HepG2 (cell line): ENCODE measurements around the gene FNDC3B. TPM values are rescaled to one million over a fixed set of nuclear protein-coding genes. Genes with fewer than 3 reads are reported as not detected.

Source experiments
- ATAC-seq: fragments of 200-7000 bp; cut with Tn5 transposase; 3 replicates; pipeline ENCODE4 v1.9.1; 2020; ENCODE audit warnings: mild to moderate bottlenecking, moderate library complexity
- BruUV-seq: library from RNA; stranded (reverse); fragments of 400-500 nt; replicated peaks from 2 replicates; lab custom pipeline; 2021; lab: Mats Ljungman, UMichigan
- CTCF ChIA-PET: fragments of 300-600 bp; formaldehyde crosslinking; extraction: SDS; loops from one replicate; lab custom pipeline; 2021; ENCODE audit warnings: low total read pairs, inconsistent platforms, low intra/inter-chr PET ratio; lab: Yijun Ruan, JAX
- POLR2A ChIA-PET: fragments of 350-600 bp; sonication (Branson Sonifier 250); formaldehyde crosslinking; loops from one replicate; lab custom pipeline; 2020; ENCODE audit warnings: antibody characterized with exemption, inconsistent platforms; lab: Yijun Ruan, JAX
- DNase-seq: peaks from one replicate; pipeline ENCODE4 v3.0.0-alpha.2; 2015; ENCODE audit warnings: low spot score
- FAIRE-seq: peaks from 3 replicates; lab custom pipeline; 2011; peaks lifted over from hg19 to GRCh38; lab: Jason Lieb, UNC
- H2AFZ ChIP-seq: one replicate; pipeline ENCODE4 v1.6.1; 2011; ENCODE audit warnings: low read length, inconsistent platforms
- H3K27ac ChIP-seq: fragments of 300-600 bp; 3 replicates; pipeline ENCODE4 v1.8.0; 2011; ENCODE audit warnings: mixed run types, mild to moderate bottlenecking, mixed read lengths, low read length, inconsistent platforms; ENCODE audit not compliant: insufficient read depth; ENCODE audit errors: extremely low read length
- H3K27me3 ChIP-seq, 2 experiments: fragments of 200-600 bp in 1 of 2; 2 replicates in 1 of 2; 3 replicates in 1 of 2; pipeline versions ENCODE4 v1.6.0 to v1.8.0; 2011; ENCODE audit warnings: low read length in 2 of 2, mild to moderate bottlenecking in 2 of 2, moderate library complexity in 2 of 2, inconsistent platforms in 1 of 2; ENCODE audit not compliant: insufficient read depth in 2 of 2, control insufficient read depth in 1 of 2
- H3K36me3 ChIP-seq, 2 experiments: fragments of 200-600 bp in 1 of 2; replicated peaks in 1 of 2; 2 replicates in 1 of 2; 3 replicates in 1 of 2; pipeline versions ENCODE4 v1.5.1 to v1.8.0; 2011; ENCODE audit warnings: low read length in 2 of 2, inconsistent platforms in 1 of 2; ENCODE audit not compliant: insufficient read depth in 2 of 2, control insufficient read depth in 1 of 2
- H3K4me1 ChIP-seq: 2 replicates; pipeline ENCODE4 v1.5.1; 2012; ENCODE audit warnings: low read length, inconsistent platforms; ENCODE audit not compliant: insufficient read depth
- H3K4me2 ChIP-seq: 2 replicates; pipeline ENCODE4 v1.6.0; 2011; ENCODE audit warnings: low read depth, low read length, inconsistent platforms
- H3K4me3 ChIP-seq, 3 experiments: fragments of 200-600 bp in 1 of 3; sonication (generic), shearing (Covaris generic) in 1 of 3; replicated peaks in 1 of 3; 2 replicates each; pipeline ENCODE4 v1.5.1; 2011 to 2016; ENCODE audit warnings: low read length in 3 of 3, inconsistent platforms in 2 of 3, low read depth in 2 of 3, mild to moderate bottlenecking in 2 of 3, control low read depth in 1 of 3, mixed read lengths in 1 of 3; ENCODE audit not compliant: insufficient read depth in 1 of 3
- H3K79me2 ChIP-seq: one replicate; pipeline ENCODE4 v1.6.1; 2011; ENCODE audit warnings: low read length, inconsistent platforms; ENCODE audit not compliant: insufficient read depth
- H3K9ac ChIP-seq: 2 replicates; pipeline ENCODE4 v1.6.0; 2011; ENCODE audit warnings: mild to moderate bottlenecking, low read depth, low read length, inconsistent platforms; ENCODE audit not compliant: insufficient read depth
- H3K9me3 ChIP-seq: 2 replicates; pipeline ENCODE4 v1.5.1; 2012; ENCODE audit warnings: mild to moderate bottlenecking, low read length
- H4K20me1 ChIP-seq: 2 replicates; pipeline ENCODE4 v1.6.0; 2011; ENCODE audit warnings: inconsistent platforms, mild to moderate bottlenecking, low read length, moderate library complexity; ENCODE audit not compliant: insufficient read depth
- AKAP8 ChIP-seq: sonication (generic); formaldehyde crosslinking; IDR thresholded peaks from 2 replicates; pipeline ENCODE4 v1.5.1; 2020; ENCODE audit warnings: mild to moderate bottlenecking, missing genetic modification reagents
- CHD4 ChIP-seq: fragments of 200-600 bp; sonication (generic); IDR thresholded peaks from 2 replicates; pipeline ENCODE4 v1.7.0; 2017; ENCODE audit warnings: mild to moderate bottlenecking, low read length, borderline replicate concordance
- E2F1 ChIP-seq: sonication (generic); formaldehyde crosslinking; IDR thresholded peaks from 2 replicates; pipeline ENCODE4 v1.5.0; 2020; ENCODE audit warnings: missing genetic modification reagents
- FOXJ3 ChIP-seq: sonication (generic); formaldehyde crosslinking; IDR thresholded peaks from 2 replicates; pipeline ENCODE4 v1.4.0; 2020; ENCODE audit warnings: missing genetic modification reagents, mild to moderate bottlenecking, borderline replicate concordance
- GATA4 ChIP-seq: sonication (generic); IDR thresholded peaks from 2 replicates; pipeline ENCODE4 v1.6.1; 2016; ENCODE audit warnings: antibody characterized with exemption, low read depth, borderline replicate concordance
- HMG20A ChIP-seq: IDR thresholded peaks from 2 replicates; pipeline ENCODE4 v1.6.1; 2016; ENCODE audit warnings: borderline replicate concordance
- HNF1B ChIP-seq: sonication (generic); formaldehyde crosslinking; IDR thresholded peaks from 2 replicates; pipeline ENCODE4 v1.5.1; 2020; ENCODE audit warnings: mild to moderate bottlenecking, moderate library complexity, missing genetic modification reagents
- MAZ ChIP-seq, 2 experiments: sonication (generic) in 1 of 2; formaldehyde crosslinking in 1 of 2; IDR thresholded peaks; 2 replicates each; pipeline versions ENCODE4 v1.5.0 to v1.6.1; 2012 to 2020; ENCODE audit warnings: low read depth in 2 of 2, mild to moderate bottlenecking in 2 of 2, borderline replicate concordance in 1 of 2, improper control_type of control experiment in 1 of 2, low read length in 1 of 2, missing genetic modification reagents in 1 of 2, moderate library complexity in 1 of 2
- MED1 ChIP-seq: sonication (generic); formaldehyde crosslinking; IDR thresholded peaks from 2 replicates; pipeline ENCODE4 v1.4.0; 2020; ENCODE audit warnings: missing genetic modification reagents
- MIXL1 ChIP-seq: IDR thresholded peaks from 2 replicates; pipeline ENCODE4 v1.6.1; 2016
- POLR2A ChIP-seq, 2 experiments: IDR thresholded peaks; 2 replicates each; pipeline ENCODE4 v1.6.1; 2011; ENCODE audit warnings: low read depth in 2 of 2, low read length in 2 of 2, mild to moderate bottlenecking in 1 of 2, moderate library complexity in 1 of 2; ENCODE audit not compliant: insufficient read depth in 1 of 2
- SIX1 ChIP-seq: sonication (generic); formaldehyde crosslinking; IDR thresholded peaks from 2 replicates; pipeline ENCODE4 v1.4.0; 2020; ENCODE audit warnings: missing genetic modification reagents, borderline replicate concordance
- ZFX ChIP-seq: sonication (generic); formaldehyde crosslinking; IDR thresholded peaks from 2 replicates; pipeline ENCODE4 v1.4.0; 2020; ENCODE audit warnings: mild to moderate bottlenecking, low read depth, missing genetic modification reagents, moderate library complexity
- ZMAT3 ChIP-seq: sonication (generic); formaldehyde crosslinking; conservative IDR thresholded peaks from 2 replicates; pipeline ENCODE4 v1.7.0; 2021; ENCODE audit warnings: missing genetic modification reagents
- ZNF354B ChIP-seq: sonication (generic); formaldehyde crosslinking; IDR thresholded peaks from 2 replicates; pipeline ENCODE4 v1.8.0; 2022; ENCODE audit warnings: mild to moderate bottlenecking, missing genetic modification reagents
- WGBS: methylation state at CpG from one replicate; pipeline ENCODE4 v1.1.6; 2017; ENCODE audit warnings: low lambda C conversion rate; 5-methylcytosine and 5-hydroxymethylcytosine counted together
- in situ Hi-C: cut with HindIII; loops from 2 replicates; pipeline ENCODE4 v1.10.0; 2017; ENCODE audit warnings: low pct_unique_long_range_greater_than_20kb; ENCODE audit not compliant: extremely low pct_ligation_motif_present
- intact Hi-C: fragments of 100-400 bp; cut with micrococcal nuclease; formaldehyde crosslinking; loops from one replicate; pipeline ENCODE4 v1.10.0; 2022; ENCODE audit not compliant: unreplicated experiment
- polyA plus RNA-seq, 8 experiments: library from polyadenylated mRNA; depleted of rRNA in 3 of 8; stranded (reverse) in 7 of 8; unstranded in 1 of 8; fragments of >200 nt; fragmentation: Illumina TruSeq in 4 of 8; extraction: Trizol in 4 of 8; gene quantifications; 2 replicates each; pipeline versions ENCODE4 v1.2.1 to v1.2.3, GENCODE V29; 2011 to 2016; ENCODE audit warnings: low read depth in 4 of 8, missing spikeins in 1 of 8, mixed read lengths in 1 of 8; ENCODE audit not compliant: insufficient read depth in 1 of 8
- total RNA-seq, 5 experiments: library from RNA; depleted of rRNA; stranded (reverse); fragments of >200 nt; fragmentation: Illumina TruSeq; extraction: Trizol; gene quantifications; 2 replicates each; pipeline ENCODE4 v1.2.3, GENCODE V29; 2016; ENCODE audit warnings: low read depth in 1 of 5
- TF ChIP-seq, protein P1 (sequence below): sonication (generic); formaldehyde crosslinking; IDR thresholded peaks from 2 replicates; pipeline ENCODE4 v1.5.0; 2020; ENCODE audit warnings: mild to moderate bottlenecking, missing genetic modification reagents

The FNDC3B gene
- total and polyA plus RNA-seq, 2 of the 13 experiments (the other 11 are each of a cell fraction or from before 2014, with no cell fraction given): 74.8 to 103 TPM

DNA sequence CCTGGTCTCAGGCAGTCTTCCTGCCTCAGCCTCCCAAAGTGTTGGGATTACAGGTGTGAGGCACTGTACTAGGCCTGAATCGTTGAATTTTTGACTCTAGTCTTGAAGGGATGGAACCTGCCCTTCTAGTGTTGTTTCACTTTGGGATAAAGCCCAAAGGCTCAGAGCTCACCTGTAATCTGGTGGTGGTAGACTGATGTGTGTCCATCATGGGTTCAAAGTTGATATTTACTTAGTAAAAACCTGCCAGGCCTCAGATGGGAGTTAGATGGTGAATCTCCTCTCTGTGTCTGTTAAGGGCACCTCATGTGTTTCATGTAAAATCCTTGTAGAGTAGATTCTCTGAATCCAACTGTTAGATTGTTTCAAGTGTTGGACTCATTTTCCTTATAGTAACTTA is 41.1 kb downstream of the FNDC3B start:
- WGBS: 0% methylated on average over 1 of the region's 1 CpG
- H3K4me3 ChIP-seq: peak overlapping the region in 1 of 3 experiments; percentile 12; a peak in 1 of 6 replicates
- ChIA-PET POLR2A (interaction anchor here (1.0 to 1.4 kb wide), 3 partner anchors 12 to 41 kb away, joined by 3 to 6 read pairs (median 4); partner anchors contain the start of gene FNDC3B), CTCF (no interaction called here)
- H3K27ac ChIP-seq: peak overlapping the region; percentile 66
- no peak overlapping the region for H2AFZ ChIP-seq
- DNase-seq (peak; percentile 84), ATAC-seq (peak; percentile 69), FAIRE-seq (peak; percentile 52)
- H3K27me3 ChIP-seq: no peaks in the 10 kb centered on the region
- peak overlapping the region; percentile 46 for H3K4me2 ChIP-seq
- H3K9me3 ChIP-seq: no peaks in the 10 kb centered on the region
- H3K79me2 ChIP-seq: peaks cover 100% of the 10 kb centered on the region
- H3K4me1 ChIP-seq: peaks cover 100% of the 10 kb centered on the region
- in situ Hi-C loops (no loop called here), intact Hi-C loops (loop anchor here (5.0 kb wide), 1 partner anchor 38 kb away; no protein-coding TSS in a partner anchor)
- peaks cover 5 to 9% of the 10 kb centered on the region in 2 experiments; a peak in 4 of 5 replicates for H3K36me3 ChIP-seq
- no peak overlapping the region for H3K9ac ChIP-seq
- BruUV-seq: no TSS peak
- H4K20me1 ChIP-seq: peaks cover 93% of the 10 kb centered on the region
- TF ChIP-seq MIXL1 (CRISPR knock-in tag) (no peak), POLR2A (IDR thresholded peaks at IDR 0.05; ENCODE audit: insufficient read depth in 1 of 2, low read depth in 2 of 2, low read length in 2 of 2) (0 out of 4 replicates have a peak, but pooled peaks of 1 of the 2 experiments have one; percentile 13), SIX1 (CRISPR knock-in tag) (0 out of 2 replicates have a peak, but pooled peaks have one; percentile 19), MAZ (IDR thresholded peaks at IDR 0.05; ENCODE audit: borderline replicate concordance, low read depth, low read length) (no peak), MAZ (CRISPR knock-in tag; IDR thresholded peaks at IDR 0.05; ENCODE audit: low read depth) (no peak), HNF1B (CRISPR knock-in tag) (0 out of 2 replicates have a peak, but pooled peaks have one; percentile 40), FOXJ3 (CRISPR knock-in tag) (peak; percentile 43; the same call in 1 of the 2 replicates), CHD4 (peak; percentile 2; the same call in 1 of the 2 replicates), MED1 (CRISPR knock-in tag) (peak; percentile 76), GATA4 (no peak), ZNF354B (no peak), E2F1 (CRISPR knock-in tag) (no peak), ZFX (peak; percentile 61; the same call in 1 of the 2 replicates), AKAP8 (0 out of 2 replicates have a peak, but pooled peaks have one; percentile 49), ZMAT3 (0 out of 2 replicates have a peak, but pooled peaks have one; percentile 33), HMG20A (peak; percentile 62; the same call in 1 of the 2 replicates)
- TF ChIP-seq, protein P1, sequence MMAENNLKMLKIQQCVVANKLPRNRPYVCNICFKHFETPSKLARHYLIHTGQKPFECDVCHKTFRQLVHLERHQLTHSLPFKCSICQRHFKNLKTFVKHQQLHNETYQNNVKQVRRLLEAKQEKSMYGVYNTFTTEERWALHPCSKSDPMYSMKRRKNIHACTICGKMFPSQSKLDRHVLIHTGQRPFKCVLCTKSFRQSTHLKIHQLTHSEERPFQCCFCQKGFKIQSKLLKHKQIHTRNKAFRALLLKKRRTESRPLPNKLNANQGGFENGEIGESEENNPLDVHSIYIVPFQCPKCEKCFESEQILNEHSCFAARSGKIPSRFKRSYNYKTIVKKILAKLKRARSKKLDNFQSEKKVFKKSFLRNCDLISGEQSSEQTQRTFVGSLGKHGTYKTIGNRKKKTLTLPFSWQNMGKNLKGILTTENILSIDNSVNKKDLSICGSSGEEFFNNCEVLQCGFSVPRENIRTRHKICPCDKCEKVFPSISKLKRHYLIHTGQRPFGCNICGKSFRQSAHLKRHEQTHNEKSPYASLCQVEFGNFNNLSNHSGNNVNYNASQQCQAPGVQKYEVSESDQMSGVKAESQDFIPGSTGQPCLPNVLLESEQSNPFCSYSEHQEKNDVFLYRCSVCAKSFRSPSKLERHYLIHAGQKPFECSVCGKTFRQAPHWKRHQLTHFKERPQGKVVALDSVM: peak; percentile 35; the same call in 1 of the 2 replicates
